ENCODE results near the gene ADAMTSL5.

The ADAMTSL5 gene

GRCh38 chr19:1471010-1471514, 41.8 kb downstream of the ADAMTSL5 start:
- no peak for DNase-seq
- Histone ChIP-seq H3K36me3 (replicated peaks; ENCODE audit: insufficient read depth, low read length) (no peaks in the 10 kb centered on the region), H2AFZ (ENCODE audit: low read length) (no peak overlapping the region), H3K27ac (ENCODE audit: low read length) (no peak overlapping the region), H3K9ac (ENCODE audit: low read length) (no peak overlapping the region), H3K9me3 (replicated peaks; ENCODE audit: insufficient read depth, low read length) (no peaks in the 10 kb centered on the region), H3K4me3 (ENCODE audit: low read length) (peak overlapping the region; percentile 39; the same call in 1 of the 2 replicates), H3K4me1 (ENCODE audit: low read length) (peaks cover 14% of the 10 kb centered on the region; the same call in 1 of the 2 replicates), H3K79me2 (ENCODE audit: low read length) (peaks cover 12% of the 10 kb centered on the region), H3F3A (ENCODE audit: insufficient read depth, low read length) (peaks cover 9% of the 10 kb centered on the region; the same call in 1 of the 2 replicates), H3K27me3 (replicated peaks; ENCODE audit: insufficient read depth, low read length) (peaks cover 40% of the 10 kb centered on the region), H3K4me2 (ENCODE audit: low read depth, low read length) (peak overlapping the region; percentile 65), H4K20me1 (ENCODE audit: insufficient read depth, low read length) (peaks cover 14% of the 10 kb centered on the region), H3K9me2 (replicated peaks; ENCODE audit: insufficient read depth, low read length) (no peaks in the 10 kb centered on the region)
- no peak for TF ChIP-seq CTCF (IDR thresholded peaks at IDR 0.05; ENCODE audit: low read length)

GRCh38 chr19:1470305-1471009, 42.4 kb downstream of the ADAMTSL5 start:
- H3K27ac ChIP-seq (ENCODE audit: low read length) = no peak overlapping the region

GRCh38 chr19:1470055-1470304, 42.8 kb downstream of the ADAMTSL5 start:
- Histone ChIP-seq H3F3A (ENCODE audit: insufficient read depth, low read length) (peaks cover 9% of the 10 kb centered on the region; the same call in 1 of the 2 replicates), H2AFZ (ENCODE audit: low read length) (no peak overlapping the region), H3K4me1 (ENCODE audit: low read length) (peaks cover 14% of the 10 kb centered on the region; the same call in 1 of the 2 replicates), H3K9me3 (replicated peaks; ENCODE audit: insufficient read depth, low read length) (no peaks in the 10 kb centered on the region), H3K4me3 (ENCODE audit: low read length) (peak overlapping the region; percentile 39; the same call in 1 of the 2 replicates), H3K36me3 (replicated peaks; ENCODE audit: insufficient read depth, low read length) (no peaks in the 10 kb centered on the region), H3K9me2 (replicated peaks; ENCODE audit: insufficient read depth, low read length) (no peaks in the 10 kb centered on the region), H3K79me2 (ENCODE audit: low read length) (0 out of 2 replicates have a peak, but pooled peaks cover under 1% of the 10 kb centered on the region), H3K9ac (ENCODE audit: low read length) (no peak overlapping the region), H4K20me1 (ENCODE audit: insufficient read depth, low read length) (peaks cover 14% of the 10 kb centered on the region), H3K27ac (ENCODE audit: low read length) (no peak overlapping the region), H3K27me3 (replicated peaks; ENCODE audit: insufficient read depth, low read length) (peaks cover 40% of the 10 kb centered on the region), H3K4me2 (ENCODE audit: low read depth, low read length) (peak overlapping the region; percentile 65; the same call in 1 of the 2 replicates)
- DNase-seq = no peak
- no peak for TF ChIP-seq CTCF (IDR thresholded peaks at IDR 0.05; ENCODE audit: low read length)
- TF ChIP-seq EZH2phosphoT487 (IDR thresholded peaks at IDR 0.05; ENCODE audit: low read length) = no peak
- no peak for TF ChIP-seq EZH2 (optimal IDR thresholded peaks at IDR 0.05; ENCODE audit: low read depth, low read length)

More at GRCh38 chr19:1470305-1471009, 42.4 kb downstream of the ADAMTSL5 start:
- H3F3A ChIP-seq (ENCODE audit: insufficient read depth, low read length) = peaks cover 9% of the 10 kb centered on the region; the same call in 1 of the 2 replicates
- H3K4me2 ChIP-seq (ENCODE audit: low read depth, low read length) = peak overlapping the region; percentile 65
- H3K9me2 ChIP-seq (replicated peaks; ENCODE audit: insufficient read depth, low read length) = no peaks in the 10 kb centered on the region
- DNase-seq = peak; percentile 70
- TF ChIP-seq CTCF (IDR thresholded peaks at IDR 0.05; ENCODE audit: low read length) = no peak
- TF ChIP-seq EZH2phosphoT487 (IDR thresholded peaks at IDR 0.05; ENCODE audit: low read length) = no peak
- no peak for TF ChIP-seq EZH2 (optimal IDR thresholded peaks at IDR 0.05; ENCODE audit: low read depth, low read length)
- H3K4me3 ChIP-seq (ENCODE audit: low read length) = peak overlapping the region; percentile 39; the same call in 1 of the 2 replicates
- H3K27me3 ChIP-seq (replicated peaks; ENCODE audit: insufficient read depth, low read length) = peaks cover 40% of the 10 kb centered on the region
- H3K4me1 ChIP-seq (ENCODE audit: low read length) = peaks cover 14% of the 10 kb centered on the region; the same call in 1 of the 2 replicates
- peaks cover 14% of the 10 kb centered on the region for H4K20me1 ChIP-seq (ENCODE audit: insufficient read depth, low read length)
- peaks cover 6% of the 10 kb centered on the region; the same call in 1 of the 2 replicates for H3K79me2 ChIP-seq (ENCODE audit: low read length)
- no peak overlapping the region for H3K9ac ChIP-seq (ENCODE audit: low read length)
- no peaks in the 10 kb centered on the region for H3K9me3 ChIP-seq (replicated peaks; ENCODE audit: insufficient read depth, low read length)
- H2AFZ ChIP-seq (ENCODE audit: low read length) = no peak overlapping the region
- no peaks in the 10 kb centered on the region for H3K36me3 ChIP-seq (replicated peaks; ENCODE audit: insufficient read depth, low read length)

Measured in MM.1S (cell line).